Parathyroid adenoma (tissue), 2 donors: ENCODE data around the gene PTPRJ.
"Not testable (repeated sequence)": the region's sequence is repeated elsewhere in the genome, so short reads cannot be mapped to it uniquely, and the experiment has no call there.

Experiments used
- H2AFZ ChIP-seq: fragments of 300-600 bp; sonication (generic); one replicate; pipeline ENCODE4 v1.7.0; 2017; ENCODE audit warnings: antibody characterized with exemption, mild to moderate bottlenecking
- H3K27ac ChIP-seq: fragments of 300-600 bp; sonication (generic); one replicate; pipeline ENCODE4 v1.7.0; 2017
- H3K27me3 ChIP-seq: fragments of 300-600 bp; sonication (generic); one replicate; pipeline ENCODE4 v1.7.0; 2017; ENCODE audit warnings: low read length; ENCODE audit not compliant: control insufficient read depth, insufficient read depth
- H3K36me3 ChIP-seq: fragments of 300-600 bp; sonication (generic); one replicate; pipeline ENCODE4 v1.7.0; 2017; ENCODE audit warnings: low read length; ENCODE audit not compliant: control insufficient read depth, insufficient read depth
- H3K4me1 ChIP-seq: fragments of 300-600 bp; sonication (generic); one replicate; pipeline ENCODE4 v1.7.0; 2017; ENCODE audit warnings: control low read depth
- H3K4me2 ChIP-seq: fragments of 300-600 bp; sonication (generic); one replicate; pipeline ENCODE4 v1.7.0; 2017; ENCODE audit warnings: low read length
- H3K4me3 ChIP-seq: fragments of 300-600 bp; sonication (generic); one replicate; pipeline ENCODE4 v1.7.0; 2017; ENCODE audit warnings: low read depth, low read length
- H3K79me2 ChIP-seq: fragments of 300-600 bp; sonication (generic); one replicate; pipeline ENCODE4 v1.7.0; 2017; ENCODE audit warnings: control low read depth
- H3K9ac ChIP-seq: fragments of 300-600 bp; sonication (generic); one replicate; pipeline ENCODE4 v1.7.0; 2017; ENCODE audit warnings: mild to moderate bottlenecking
- H3K9me3 ChIP-seq: fragments of 300-600 bp; sonication (generic); one replicate; pipeline ENCODE4 v1.7.0; 2017; ENCODE audit warnings: low read length; ENCODE audit not compliant: control insufficient read depth
- CTCF ChIP-seq: fragments of 300-600 bp; sonication (generic); IDR thresholded peaks from one replicate; pipeline ENCODE4 v1.7.0; 2017; ENCODE audit warnings: antibody characterized with exemption, mild to moderate bottlenecking
- donor health status: primary hyperparathyroidism.

PTPRJ gene

GRCh38 chr11:48134221-48134922 is 154.0 kb downstream of the PTPRJ start:
- Histone ChIP-seq H3K36me3 (no peaks in the 10 kb centered on the region), H3K9ac (no peak overlapping the region), H3K9me3 (no peaks in the 10 kb centered on the region), H3K27ac (no peak overlapping the region), H2AFZ (no peak overlapping the region), H3K27me3 (no peaks in the 10 kb centered on the region), H3K4me3 (no peak overlapping the region), H3K79me2 (no peaks in the 10 kb centered on the region), H3K4me1 (no peaks in the 10 kb centered on the region), H3K4me2 (no peak overlapping the region)
- no peak for TF ChIP-seq CTCF

DNA sequence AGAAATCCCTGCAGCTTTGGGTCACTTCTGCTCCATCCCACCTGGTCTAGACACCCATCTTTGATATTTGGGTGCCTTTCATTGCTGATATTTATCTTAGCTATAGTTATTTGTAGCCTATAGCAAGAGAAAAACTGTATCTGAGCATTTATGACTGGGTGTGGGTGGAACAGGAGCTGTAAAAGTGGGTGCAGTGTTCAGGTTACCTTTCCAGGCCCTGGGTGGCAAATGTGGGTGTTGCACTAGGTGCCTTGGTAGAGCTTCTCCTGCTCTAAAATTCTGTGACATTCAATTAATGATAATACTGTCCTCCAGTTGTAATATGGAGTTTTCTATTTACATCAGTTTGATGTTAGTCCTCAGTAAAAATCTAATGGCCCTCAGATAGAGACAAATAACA is 157.9 kb downstream of the PTPRJ start:
- Histone ChIP-seq H3K36me3 (no peaks in the 10 kb centered on the region), H3K9ac (no peak overlapping the region), H2AFZ (no peak overlapping the region), H3K4me3 (no peak overlapping the region), H3K79me2 (no peaks in the 10 kb centered on the region), H3K4me2 (no peak overlapping the region), H3K27ac (no peak overlapping the region), H3K27me3 (no peaks in the 10 kb centered on the region), H3K4me1 (no peaks in the 10 kb centered on the region), H3K9me3 (no peaks in the 10 kb centered on the region)
- TF ChIP-seq CTCF: no peak

DNA sequence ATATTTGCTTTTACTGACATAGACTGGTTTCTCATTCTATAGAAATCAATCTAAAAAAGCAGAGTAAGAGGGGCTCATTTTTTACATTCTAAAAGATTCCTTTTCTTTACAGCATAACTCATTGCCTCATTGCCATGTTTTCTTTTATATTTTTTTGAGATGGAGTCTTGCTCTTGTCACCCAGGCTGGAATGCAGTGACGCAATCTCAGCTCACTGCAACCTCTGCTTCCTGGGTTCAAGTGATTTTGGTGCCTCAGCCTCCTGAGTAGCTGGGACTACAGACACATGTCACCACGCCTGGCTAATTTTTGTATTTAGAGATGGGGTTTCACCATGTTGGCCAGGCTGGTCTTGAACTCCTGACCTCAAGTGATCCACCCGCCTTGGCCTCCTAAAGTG is 159.5 kb downstream of the PTPRJ start:
- H3K27ac ChIP-seq, H3K9me3 ChIP-seq, H3K4me2 ChIP-seq, H2AFZ ChIP-seq, H3K36me3 ChIP-seq, H3K4me3 ChIP-seq, H3K27me3 ChIP-seq, H3K4me1 ChIP-seq, H3K79me2 ChIP-seq, H3K9ac ChIP-seq: not testable (repeated sequence)

DNA sequence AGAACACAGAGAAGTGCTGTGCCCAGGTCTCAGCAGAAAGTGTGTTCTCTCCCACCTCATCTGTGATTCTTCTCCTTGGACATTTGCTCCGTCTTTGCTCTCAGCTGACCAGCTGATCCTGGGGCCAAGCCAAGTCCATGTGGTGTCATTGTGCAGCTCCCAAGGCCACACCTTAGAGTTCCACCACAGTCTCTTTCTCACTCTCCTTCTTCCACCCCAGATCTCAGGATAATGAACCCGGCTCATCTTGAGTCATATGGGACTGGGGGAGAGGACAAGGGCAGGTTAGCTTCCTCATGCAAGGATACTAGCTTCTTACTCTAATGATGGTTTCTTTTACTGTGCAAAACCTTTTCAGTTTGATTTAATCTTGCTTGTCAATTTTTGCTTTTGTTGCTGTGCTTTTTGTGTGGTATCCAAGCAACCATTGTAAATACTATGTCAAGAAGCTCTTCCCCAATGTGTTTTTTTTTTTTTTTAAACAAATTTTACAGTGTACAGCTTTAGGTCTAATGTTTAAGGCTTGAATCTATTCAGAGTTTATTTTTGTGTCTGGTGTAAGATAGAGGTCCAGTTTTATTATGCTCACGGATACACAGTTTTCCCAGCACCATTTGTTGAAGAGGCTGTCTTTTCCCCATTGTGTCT is 161.2 kb downstream of the PTPRJ start:
- Histone ChIP-seq H3K4me3 (no peak overlapping the region), H3K9ac (no peak overlapping the region), H3K4me2 (no peak overlapping the region), H3K4me1 (no peaks in the 10 kb centered on the region), H3K79me2 (no peaks in the 10 kb centered on the region), H2AFZ (no peak overlapping the region), H3K36me3 (no peaks in the 10 kb centered on the region), H3K27me3 (no peaks in the 10 kb centered on the region), H3K9me3 (no peaks in the 10 kb centered on the region), H3K27ac (no peak overlapping the region)
- no peak for TF ChIP-seq CTCF

DNA sequence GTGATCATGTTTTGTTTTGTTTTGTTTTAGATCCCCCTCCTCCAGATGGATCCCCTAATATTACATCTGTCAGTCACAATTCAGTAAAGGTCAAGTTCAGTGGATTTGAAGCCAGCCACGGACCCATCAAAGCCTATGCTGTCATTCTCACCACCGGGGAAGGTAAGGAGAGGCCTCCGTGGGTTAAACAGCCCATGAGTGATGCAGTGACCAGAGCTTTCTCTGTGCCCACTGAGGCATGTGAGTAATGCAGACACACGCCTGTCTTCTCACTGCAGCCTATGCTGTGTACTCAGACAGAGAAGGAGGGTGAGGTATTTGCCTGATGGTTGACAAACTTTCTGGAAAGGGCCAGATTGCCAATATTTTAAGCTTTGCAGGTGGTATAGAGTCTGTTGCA is 162.5 kb downstream of the PTPRJ start:
- no peaks in the 10 kb centered on the region for H3K36me3 ChIP-seq
- no peaks in the 10 kb centered on the region for H3K9me3 ChIP-seq
- H3K4me1 ChIP-seq: no peaks in the 10 kb centered on the region
- no peak overlapping the region for H3K27ac ChIP-seq
- no peaks in the 10 kb centered on the region for H3K79me2 ChIP-seq
- no peak overlapping the region for H3K4me3 ChIP-seq
- no peaks in the 10 kb centered on the region for H3K27me3 ChIP-seq
- no peak overlapping the region for H2AFZ ChIP-seq
- no peak for TF ChIP-seq CTCF
- no peak overlapping the region for H3K4me2 ChIP-seq
- no peak overlapping the region for H3K9ac ChIP-seq
